CD4-positive, alpha-beta T cell treated with Interferon gamma for 1 hour (primary cell): ENCODE data around the gene LYVE1.
"Not testable (repeated sequence)": the region's sequence is repeated elsewhere in the genome, so short reads cannot be mapped to it uniquely, and the experiment has no call there.

Experiments used
- DNase-seq: peaks from one replicate; pipeline ENCODE4 v3.0.0-alpha.2; 2020

The LYVE1 gene

GRCh38 chr11:10568486-10568941 lies at the start of gene LYVE1:
Gene LYVE1, minus strand, starts transcription at chr11:10568665. Its CDS starts 133 bp downstream, at chr11:10568532.
- no peak for DNase-seq

GRCh38 chr11:10617551-10617950 lies 49.1 kb upstream of the LYVE1 start:
- no peak for DNase-seq

GRCh38 chr11:10611979-10612862 lies 43.8 kb upstream of the LYVE1 start:
- DNase-seq, result no peak

GRCh38 chr11:10609636-10610035 lies 41.2 kb upstream of the LYVE1 start:
- no peak for DNase-seq

- DNase-seq, result no peak
Measured at GRCh38 chr11:10608584-10608983, 40.1 kb upstream of the LYVE1 start.

- DNase-seq, result peak; percentile 16
Measured at GRCh38 chr11:10607462-10608132, 39.1 kb upstream of the LYVE1 start.

GRCh38 chr11:10606536-10607208 lies 38.2 kb upstream of the LYVE1 start:
- peak; percentile 16 for DNase-seq

- peak; percentile 35 for DNase-seq
Measured at GRCh38 chr11:10605941-10606381, 37.5 kb upstream of the LYVE1 start.

- DNase-seq, result no peak
Measured at GRCh38 chr11:10604798-10605197, 36.3 kb upstream of the LYVE1 start.

- DNase-seq, result no peak
Measured at GRCh38 chr11:10604340-10604748, 35.9 kb upstream of the LYVE1 start.

- no peak for DNase-seq
Measured at GRCh38 chr11:10603721-10604297, 35.3 kb upstream of the LYVE1 start.

GRCh38 chr11:10602945-10603344 lies 34.5 kb upstream of the LYVE1 start:
- DNase-seq, result no peak

- no peak for DNase-seq
Measured at GRCh38 chr11:10602366-10602765, 33.9 kb upstream of the LYVE1 start.

GRCh38 chr11:10601837-10602236 lies 33.4 kb upstream of the LYVE1 start:
- DNase-seq, result peak; percentile 21

- no peak for DNase-seq
Measured at GRCh38 chr11:10600570-10601248, 32.2 kb upstream of the LYVE1 start.

- DNase-seq, result no peak
Measured at GRCh38 chr11:10599388-10600175, 31.1 kb upstream of the LYVE1 start.

- DNase-seq, result no peak
Measured at GRCh38 chr11:10598816-10599215, 30.4 kb upstream of the LYVE1 start.

- no peak for DNase-seq
Measured at GRCh38 chr11:10597877-10598351, 29.4 kb upstream of the LYVE1 start.

- DNase-seq, result not testable (repeated sequence)
Measured at GRCh38 chr11:10595840-10596239, 27.4 kb upstream of the LYVE1 start.

GRCh38 chr11:10594407-10594806 lies 25.9 kb upstream of the LYVE1 start:
- no peak for DNase-seq

GRCh38 chr11:10592331-10592730 lies 23.9 kb upstream of the LYVE1 start:
- no peak for DNase-seq
